ENCODE data around the gene P4HTM. TPM values are rescaled to one million over a fixed set of nuclear protein-coding genes. Genes with fewer than 3 reads are reported as not detected.

The P4HTM gene
- total and polyA plus RNA-seq, 4 donors: 36.0 to 66.4 (median 47.5) TPM

DNA sequence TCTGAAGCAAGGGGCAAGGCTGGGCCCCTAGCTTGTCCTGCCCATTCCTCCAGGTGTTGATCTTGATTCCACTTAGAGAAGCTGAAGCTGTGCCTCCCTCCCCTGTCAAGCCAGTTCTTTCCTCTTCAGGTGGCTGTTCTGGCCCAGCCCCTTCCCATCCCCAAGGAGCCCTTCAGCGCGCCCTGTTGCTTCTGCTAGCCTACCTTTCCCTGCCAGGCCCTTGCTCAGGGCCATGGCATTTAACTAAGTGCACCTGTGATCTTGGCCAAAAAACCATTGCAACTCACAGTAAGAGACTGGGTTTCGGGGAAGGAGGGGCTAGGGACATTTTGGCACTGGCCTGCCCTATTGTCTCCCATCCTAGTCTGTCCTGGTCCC is 15.3 kb downstream of the P4HTM start:
- Histone ChIP-seq H3K36me3 (ENCODE audit: control insufficient read depth in 4 of 4, insufficient read depth in 4 of 4, low read length in 4 of 4) (no peaks in the 10 kb centered on the region), H3K27ac (ENCODE audit: low read depth in 1 of 2, low read length in 1 of 2) (no peak overlapping the region), H3K9me3 (ENCODE audit: control insufficient read depth in 4 of 4, insufficient read depth in 3 of 4, low read length in 3 of 4) (no peaks in the 10 kb centered on the region), H3K9ac (ENCODE audit: insufficient read depth in 1 of 2, low read length in 2 of 2) (no peak overlapping the region), H3K4me3 (no peak overlapping the region), H3K4me1 (ENCODE audit: control insufficient read depth in 5 of 5, insufficient read depth in 5 of 5, low read length in 5 of 5) (peaks cover 0 to 14% (median 2%) of the 10 kb centered on the region in 5 donors), H3K27me3 (ENCODE audit: control insufficient read depth in 3 of 3, insufficient read depth in 3 of 3, low read length in 2 of 3) (no peaks in the 10 kb centered on the region)
- TF ChIP-seq, protein P1, sequence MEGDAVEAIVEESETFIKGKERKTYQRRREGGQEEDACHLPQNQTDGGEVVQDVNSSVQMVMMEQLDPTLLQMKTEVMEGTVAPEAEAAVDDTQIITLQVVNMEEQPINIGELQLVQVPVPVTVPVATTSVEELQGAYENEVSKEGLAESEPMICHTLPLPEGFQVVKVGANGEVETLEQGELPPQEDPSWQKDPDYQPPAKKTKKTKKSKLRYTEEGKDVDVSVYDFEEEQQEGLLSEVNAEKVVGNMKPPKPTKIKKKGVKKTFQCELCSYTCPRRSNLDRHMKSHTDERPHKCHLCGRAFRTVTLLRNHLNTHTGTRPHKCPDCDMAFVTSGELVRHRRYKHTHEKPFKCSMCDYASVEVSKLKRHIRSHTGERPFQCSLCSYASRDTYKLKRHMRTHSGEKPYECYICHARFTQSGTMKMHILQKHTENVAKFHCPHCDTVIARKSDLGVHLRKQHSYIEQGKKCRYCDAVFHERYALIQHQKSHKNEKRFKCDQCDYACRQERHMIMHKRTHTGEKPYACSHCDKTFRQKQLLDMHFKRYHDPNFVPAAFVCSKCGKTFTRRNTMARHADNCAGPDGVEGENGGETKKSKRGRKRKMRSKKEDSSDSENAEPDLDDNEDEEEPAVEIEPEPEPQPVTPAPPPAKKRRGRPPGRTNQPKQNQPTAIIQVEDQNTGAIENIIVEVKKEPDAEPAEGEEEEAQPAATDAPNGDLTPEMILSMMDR (IDR thresholded peaks at IDR 0.05; ENCODE audit: control extremely low read depth, extremely low read depth): no peak
- DNase-seq (no peak), ATAC-seq (ENCODE audit: insufficient read depth, low FRiP score) (no peak)
- 97% methylated on average over 3 of the region's 3 CpGs for WGBS, 2 donors

DNA sequence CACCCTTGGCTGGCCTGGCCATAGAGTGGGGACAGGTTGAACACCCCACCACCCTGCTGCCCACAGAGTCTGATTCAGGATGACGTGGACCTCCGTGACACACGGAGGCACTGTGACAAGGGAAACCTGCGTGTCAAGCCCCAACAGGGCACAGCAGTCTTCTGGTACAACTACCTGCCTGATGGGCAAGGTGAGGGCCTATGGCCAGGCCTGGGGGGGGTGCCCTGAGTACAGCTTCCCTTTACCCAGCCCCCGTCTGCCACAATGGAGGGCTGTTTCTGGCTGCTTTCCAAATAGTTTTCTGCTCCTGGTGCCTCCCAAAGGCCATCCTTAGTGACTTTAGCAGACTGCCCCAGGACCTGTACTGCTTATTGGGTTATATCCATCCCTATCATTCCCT is 16.0 kb downstream of the P4HTM start:
- DNase-seq (no peak), ATAC-seq (ENCODE audit: insufficient read depth, low FRiP score) (no peak)
- Histone ChIP-seq H3K4me1 (ENCODE audit: control insufficient read depth in 5 of 5, insufficient read depth in 5 of 5, low read length in 5 of 5) (peaks cover 0 to 14% (median 2%) of the 10 kb centered on the region in 5 donors), H3K36me3 (ENCODE audit: control insufficient read depth in 4 of 4, insufficient read depth in 4 of 4, low read length in 4 of 4) (no peaks in the 10 kb centered on the region), H3K9me3 (ENCODE audit: control insufficient read depth in 4 of 4, insufficient read depth in 3 of 4, low read length in 3 of 4) (no peaks in the 10 kb centered on the region), H3K27me3 (ENCODE audit: control insufficient read depth in 3 of 3, insufficient read depth in 3 of 3, low read length in 2 of 3) (no peaks in the 10 kb centered on the region), H3K27ac (ENCODE audit: low read depth in 1 of 2, low read length in 1 of 2) (peak overlapping the region in 1 of 2 donors; percentile 96), H3K4me3 (no peak overlapping the region), H3K9ac (ENCODE audit: insufficient read depth in 1 of 2, low read length in 2 of 2) (peak overlapping the region in 1 of 2 donors; percentile 80)
- 94 to 96% methylated on average over 5 of the region's 5 CpGs for WGBS, 2 donors
- TF ChIP-seq, protein P1 (IDR thresholded peaks at IDR 0.05; ENCODE audit: control extremely low read depth, extremely low read depth): no peak

DNA sequence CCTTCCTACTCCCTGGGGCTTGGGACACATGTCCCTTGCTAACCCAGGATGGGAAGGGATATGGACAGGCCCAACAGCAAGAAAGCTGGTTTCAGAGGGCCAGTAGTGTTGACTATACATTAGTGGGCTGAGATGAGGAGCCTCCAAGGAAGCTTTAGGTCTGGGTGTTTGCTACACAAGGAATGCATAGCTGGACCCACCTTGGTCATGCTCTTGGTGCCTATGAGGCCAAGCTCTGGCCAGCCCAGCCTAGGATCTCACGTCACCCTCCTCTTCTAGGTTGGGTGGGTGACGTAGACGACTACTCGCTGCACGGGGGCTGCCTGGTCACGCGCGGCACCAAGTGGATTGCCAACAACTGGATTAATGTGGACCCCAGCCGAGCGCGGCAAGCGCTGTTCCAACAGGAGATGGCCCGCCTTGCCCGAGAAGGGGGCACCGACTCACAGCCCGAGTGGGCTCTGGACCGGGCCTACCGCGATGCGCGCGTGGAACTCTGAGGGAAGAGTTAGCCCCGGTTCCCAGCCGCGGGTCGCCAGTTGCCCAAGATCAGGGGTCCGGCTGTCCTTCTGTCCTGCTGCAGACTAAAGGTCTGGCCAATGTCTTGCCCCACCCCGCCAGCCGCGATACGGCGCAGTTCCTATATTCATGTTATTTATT is 16.5 kb downstream of the P4HTM start:
- peak overlapping the region; percentile 71 for H3K4me3 ChIP-seq
- H3K27me3 ChIP-seq (ENCODE audit: control insufficient read depth in 3 of 3, insufficient read depth in 3 of 3, low read length in 2 of 3): no peaks in the 10 kb centered on the region
- H3K27ac ChIP-seq (ENCODE audit: low read depth in 1 of 2, low read length in 1 of 2): peak overlapping the region; percentile 92 to 96
- H3K9me3 ChIP-seq (ENCODE audit: control insufficient read depth in 4 of 4, insufficient read depth in 3 of 4, low read length in 3 of 4): no peaks in the 10 kb centered on the region
- peaks cover 0 to 14% (median 2%) of the 10 kb centered on the region in 5 donors for H3K4me1 ChIP-seq (ENCODE audit: control insufficient read depth in 5 of 5, insufficient read depth in 5 of 5, low read length in 5 of 5)
- H3K9ac ChIP-seq (ENCODE audit: insufficient read depth in 1 of 2, low read length in 2 of 2): peak overlapping the region; percentile 50 to 80
- peaks cover 0 to 2% (median 0%) of the 10 kb centered on the region in 4 donors for H3K36me3 ChIP-seq (ENCODE audit: control insufficient read depth in 4 of 4, insufficient read depth in 4 of 4, low read length in 4 of 4)
- DNase-seq (peak in 2 of 3 donors; percentile 45 to 51), ATAC-seq (ENCODE audit: insufficient read depth, low FRiP score) (no peak)
- TF ChIP-seq, protein P1 (IDR thresholded peaks at IDR 0.05; ENCODE audit: control extremely low read depth, extremely low read depth): no peak
- WGBS, 2 donors: 2% methylated on average over 32 of the region's 32 CpGs
